CD4-positive, CD25-positive, alpha-beta regulatory T cell (primary cell): Measurements from ENCODE around the gene GLRA1. TPM values are rescaled to one million over a fixed set of nuclear protein-coding genes. Genes with fewer than 3 reads are reported as not detected.

Source experiments
- ATAC-seq, 2 donors: fragments of 150-1000 bp; cut with Tn5 transposase; one replicate each; pipeline ENCODE4 v1.10.0; 2021; ENCODE audit warnings: low read depth in 2 of 2, moderate number of reproducible peaks in 2 of 2, moderate library complexity in 1 of 2
- DNase-seq, 3 donors: peaks; one replicate each; pipeline versions ENCODE4 v3.0.0 to v3.0.0-alpha.2; 2012 to 2022; ENCODE audit warnings: mixed read lengths in 1 of 3
- H3K27ac ChIP-seq: one replicate; pipeline ENCODE4 v1.7.0; 2013; ENCODE audit warnings: mild to moderate bottlenecking, low read length; ENCODE audit not compliant: insufficient read depth, poor library complexity, severe bottlenecking
- H3K27me3 ChIP-seq: one replicate; pipeline ENCODE4 v1.7.0; 2013; ENCODE audit warnings: low read length; ENCODE audit not compliant: control insufficient read depth, insufficient read depth
- H3K36me3 ChIP-seq: one replicate; pipeline ENCODE4 v1.7.0; 2013; ENCODE audit warnings: mild to moderate bottlenecking, low read length, moderate library complexity; ENCODE audit not compliant: control insufficient read depth, insufficient read depth
- H3K4me1 ChIP-seq: 2 replicates; pipeline ENCODE4 v1.7.0; 2013; ENCODE audit warnings: mild to moderate bottlenecking, low read length; ENCODE audit not compliant: insufficient read depth, control insufficient read depth, poor library complexity, severe bottlenecking
- H3K4me3 ChIP-seq: one replicate; pipeline ENCODE4 v1.7.0; 2013; ENCODE audit warnings: low read depth, mild to moderate bottlenecking, low read length, moderate library complexity
- H3K9me3 ChIP-seq, 2 experiments: 1 replicate in 1 of 2; 2 replicates in 1 of 2; pipeline ENCODE4 v1.7.0; 2013; ENCODE audit warnings: low read length in 2 of 2, mild to moderate bottlenecking in 1 of 2, moderate library complexity in 1 of 2; ENCODE audit not compliant: control insufficient read depth in 2 of 2
- H3K27ac Mint-ChIP-seq, 3 donors: one replicate each; pipeline ENCODE4 v1.8.0; 2020 to 2022; ENCODE audit warnings: mild to moderate bottlenecking in 3 of 3, mixed read lengths in 3 of 3, moderate library complexity in 2 of 3
- H3K27me3 Mint-ChIP-seq: one replicate; pipeline ENCODE4 v1.8.0; 2022; ENCODE audit warnings: mild to moderate bottlenecking, mixed read lengths
- H3K36me3 Mint-ChIP-seq: one replicate; pipeline ENCODE4 v1.8.0; 2020; ENCODE audit warnings: mixed read lengths
- H3K4me1 Mint-ChIP-seq, 4 donors: one replicate each; pipeline ENCODE4 v1.8.0; 2020 to 2022; ENCODE audit warnings: mixed read lengths in 4 of 4, mild to moderate bottlenecking in 1 of 4
- H3K4me3 Mint-ChIP-seq, 4 donors: one replicate each; pipeline ENCODE4 v1.8.0; 2020 to 2022; ENCODE audit warnings: mild to moderate bottlenecking in 4 of 4, mixed read lengths in 4 of 4, moderate library complexity in 3 of 4
- H3K9me3 Mint-ChIP-seq, 7 donors: one replicate each; pipeline ENCODE4 v1.8.0; 2020 to 2022; ENCODE audit warnings: mixed read lengths in 7 of 7, mild to moderate bottlenecking in 3 of 7, moderate library complexity in 2 of 7
- polyA plus RNA-seq, 4 donors: library from polyadenylated mRNA; unstranded; fragments of 300-500 nt; fragmentation: Illumina TruSeq; gene quantifications; one replicate each; pipeline ENCODE4 v1.2.3, GENCODE V29; 2021
- total RNA-seq: library from RNA; stranded (reverse); gene quantifications from one replicate; pipeline ENCODE4 v1.2.3, GENCODE V29; 2022

The GLRA1 gene
- total and polyA plus RNA-seq, 5 donors from 2014 or later, result not detected

DNA sequence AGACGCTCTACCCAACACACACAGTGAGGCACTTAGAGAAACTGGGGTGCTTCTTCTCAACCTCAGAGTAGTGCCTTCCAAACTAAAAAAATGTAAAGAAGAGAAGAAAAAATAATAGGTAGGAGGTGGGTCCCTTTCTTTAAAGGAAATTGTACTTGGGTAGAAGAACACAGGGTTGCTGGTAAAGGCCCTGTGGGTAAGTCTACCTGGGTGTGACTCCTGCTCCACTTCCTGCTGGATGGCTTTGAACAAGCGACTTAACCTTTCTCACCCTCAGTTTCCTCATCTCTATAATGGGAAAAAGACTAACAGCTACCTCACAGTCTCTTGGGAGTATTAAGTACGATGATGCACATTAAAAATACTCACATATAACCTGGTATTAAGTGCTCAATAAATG is 32.1 kb upstream of the GLRA1 start:
- Histone ChIP-seq H3K27ac (no peak overlapping the region), H3K36me3 (no peaks in the 10 kb centered on the region), H3K9me3 (no peaks in the 10 kb centered on the region), H3K27me3 (no peaks in the 10 kb centered on the region), H3K4me3 (peak overlapping the region; percentile 45), H3K4me1 (peaks cover 23% of the 10 kb centered on the region)
- DNase-seq, result peak in 1 of 3 donors; percentile 64
- Mint-ChIP-seq H3K4me3 (peak overlapping the region; percentile 13 to 65 (median 50)), H3K27me3 (peaks cover 6% of the 10 kb centered on the region), H3K36me3 (no peaks in the 10 kb centered on the region), H3K9me3 (peaks cover 0 to 2% (median 0%) of the 10 kb centered on the region in 7 donors), H3K4me1 (peaks cover 24 to 63% (median 32%) of the 10 kb centered on the region in 4 donors), H3K27ac (peak overlapping the region; percentile 33 to 79 (median 60))
- peak in 1 of 2 donors; percentile 28 for ATAC-seq

DNA sequence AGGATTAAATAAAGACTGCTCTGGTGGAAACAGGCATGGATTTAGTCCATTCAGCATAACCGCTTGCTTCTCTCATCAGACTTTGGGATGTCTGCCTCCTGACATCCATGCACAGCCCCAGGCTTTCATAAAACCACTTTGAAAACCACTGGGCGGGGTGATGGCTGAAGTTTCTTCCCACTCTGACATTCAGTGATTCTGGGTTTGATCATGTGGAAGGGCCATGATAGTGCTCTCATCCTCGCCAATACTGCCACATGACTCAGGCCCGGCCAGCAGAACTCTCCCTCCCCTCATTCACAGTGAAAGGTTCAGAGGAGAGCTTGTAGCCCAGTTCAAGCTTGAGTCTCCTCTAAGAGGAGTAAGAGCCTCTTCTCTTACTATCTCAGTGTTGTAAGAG is 29.6 kb upstream of the GLRA1 start:
- Mint-ChIP-seq H3K36me3 (no peaks in the 10 kb centered on the region), H3K4me1 (peaks cover 24 to 70% (median 34%) of the 10 kb centered on the region in 4 donors), H3K27ac (peak overlapping the region in 2 of 3 donors; percentile 15 to 60), H3K9me3 (peaks cover 0 to 2% (median 0%) of the 10 kb centered on the region in 7 donors), H3K27me3 (peaks cover 1% of the 10 kb centered on the region), H3K4me3 (no peak overlapping the region)
- Histone ChIP-seq H3K4me3 (no peak overlapping the region), H3K9me3 (no peaks in the 10 kb centered on the region), H3K36me3 (no peaks in the 10 kb centered on the region), H3K27me3 (no peaks in the 10 kb centered on the region), H3K4me1 (peaks cover 23% of the 10 kb centered on the region), H3K27ac (no peak overlapping the region)
- ATAC-seq (no peak), DNase-seq (no peak)

DNA sequence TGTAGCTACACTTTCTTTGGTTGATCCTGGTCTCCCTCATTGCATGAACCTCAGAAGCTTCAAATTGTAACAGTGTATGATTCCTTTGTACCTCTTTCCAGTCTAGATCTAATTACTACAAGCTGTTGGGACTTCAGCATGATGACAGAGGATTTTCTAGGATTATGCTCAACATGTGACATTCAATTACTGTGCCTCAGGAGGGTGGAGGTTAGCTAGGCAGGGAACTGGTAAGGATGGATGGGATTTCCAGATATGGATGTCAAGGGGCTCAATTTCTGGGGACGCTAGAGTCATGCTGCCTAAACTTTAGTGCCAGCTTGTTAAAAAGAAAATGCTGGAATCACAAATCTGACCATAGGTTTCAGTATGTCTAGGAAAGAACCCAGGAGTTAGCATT is 29.2 kb upstream of the GLRA1 start:
- no peak overlapping the region for H3K4me3 Mint-ChIP-seq
- Histone ChIP-seq H3K4me1 (peaks cover 23% of the 10 kb centered on the region), H3K27ac (no peak overlapping the region), H3K27me3 (no peaks in the 10 kb centered on the region), H3K36me3 (no peaks in the 10 kb centered on the region), H3K4me3 (no peak overlapping the region), H3K9me3 (no peaks in the 10 kb centered on the region)
- no peak for ATAC-seq
- peaks cover 24 to 69% (median 32%) of the 10 kb centered on the region in 4 donors for H3K4me1 Mint-ChIP-seq
- peaks cover 0 to 2% (median 0%) of the 10 kb centered on the region in 7 donors for H3K9me3 Mint-ChIP-seq
- no peaks in the 10 kb centered on the region for H3K36me3 Mint-ChIP-seq
- H3K27me3 Mint-ChIP-seq, result no peaks in the 10 kb centered on the region
- no peak for DNase-seq
- H3K27ac Mint-ChIP-seq, result no peak overlapping the region

DNA sequence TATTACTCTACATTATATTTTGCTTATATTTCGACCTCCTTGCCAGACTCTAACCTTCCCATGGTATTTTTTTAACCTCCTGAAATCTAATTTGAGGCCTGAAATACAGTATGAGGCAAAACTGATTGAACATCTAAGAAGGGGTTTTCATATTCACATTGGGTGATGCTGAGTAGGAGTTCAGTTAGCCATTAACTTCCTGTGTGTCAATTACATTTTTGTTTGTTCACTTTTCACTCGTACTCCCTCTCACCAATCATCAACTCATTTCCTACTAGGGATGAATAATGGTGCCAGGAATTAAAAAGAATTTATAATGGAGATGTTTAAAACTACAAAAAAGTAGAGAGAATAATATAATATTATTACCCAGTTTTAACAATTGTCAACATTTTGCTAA is 27.6 kb upstream of the GLRA1 start:
- DNase-seq (no peak), ATAC-seq (no peak)
- H3K27ac ChIP-seq, result no peak overlapping the region
- Mint-ChIP-seq H3K36me3 (no peaks in the 10 kb centered on the region), H3K4me1 (peaks cover 22 to 73% (median 29%) of the 10 kb centered on the region in 4 donors), H3K27me3 (no peaks in the 10 kb centered on the region), H3K9me3 (peaks cover 0 to 2% (median 0%) of the 10 kb centered on the region in 7 donors), H3K4me3 (no peak overlapping the region), H3K27ac (no peak overlapping the region)
- no peaks in the 10 kb centered on the region for H3K36me3 ChIP-seq
- H3K9me3 ChIP-seq, result no peaks in the 10 kb centered on the region
- no peaks in the 10 kb centered on the region for H3K27me3 ChIP-seq
- peaks cover 16% of the 10 kb centered on the region for H3K4me1 ChIP-seq
- no peak overlapping the region for H3K4me3 ChIP-seq

DNA sequence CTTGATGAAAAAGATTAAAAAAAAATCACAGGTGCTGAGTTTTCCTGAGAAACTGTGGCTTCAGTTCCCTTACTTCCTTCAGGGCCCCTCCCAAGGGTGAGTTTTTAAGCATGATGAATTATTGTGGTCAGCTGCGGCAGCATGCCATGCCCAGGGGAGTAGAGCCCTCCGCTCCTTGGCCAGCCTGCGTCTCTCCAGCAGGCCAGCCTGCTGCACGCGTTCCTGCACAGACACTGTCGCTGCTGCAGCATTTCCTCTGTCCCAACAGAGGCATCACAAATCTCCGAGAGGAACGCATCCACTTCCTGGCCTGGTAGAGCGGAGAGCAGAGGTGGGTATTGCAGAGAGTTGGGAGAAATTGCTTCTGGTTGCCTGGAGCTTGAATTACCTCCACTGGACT is 26.1 kb upstream of the GLRA1 start:
- Mint-ChIP-seq H3K27ac (peak overlapping the region in 1 of 3 donors; percentile 26), H3K36me3 (no peaks in the 10 kb centered on the region), H3K9me3 (peaks cover 0 to 2% (median 0%) of the 10 kb centered on the region in 7 donors), H3K27me3 (no peaks in the 10 kb centered on the region), H3K4me3 (no peak overlapping the region), H3K4me1 (peaks cover 11 to 60% (median 19%) of the 10 kb centered on the region in 4 donors)
- Histone ChIP-seq H3K9me3 (no peaks in the 10 kb centered on the region), H3K27ac (no peak overlapping the region), H3K4me1 (peaks cover 4% of the 10 kb centered on the region), H3K4me3 (no peak overlapping the region), H3K36me3 (no peaks in the 10 kb centered on the region), H3K27me3 (no peaks in the 10 kb centered on the region)
- ATAC-seq, result no peak
- no peak for DNase-seq

DNA sequence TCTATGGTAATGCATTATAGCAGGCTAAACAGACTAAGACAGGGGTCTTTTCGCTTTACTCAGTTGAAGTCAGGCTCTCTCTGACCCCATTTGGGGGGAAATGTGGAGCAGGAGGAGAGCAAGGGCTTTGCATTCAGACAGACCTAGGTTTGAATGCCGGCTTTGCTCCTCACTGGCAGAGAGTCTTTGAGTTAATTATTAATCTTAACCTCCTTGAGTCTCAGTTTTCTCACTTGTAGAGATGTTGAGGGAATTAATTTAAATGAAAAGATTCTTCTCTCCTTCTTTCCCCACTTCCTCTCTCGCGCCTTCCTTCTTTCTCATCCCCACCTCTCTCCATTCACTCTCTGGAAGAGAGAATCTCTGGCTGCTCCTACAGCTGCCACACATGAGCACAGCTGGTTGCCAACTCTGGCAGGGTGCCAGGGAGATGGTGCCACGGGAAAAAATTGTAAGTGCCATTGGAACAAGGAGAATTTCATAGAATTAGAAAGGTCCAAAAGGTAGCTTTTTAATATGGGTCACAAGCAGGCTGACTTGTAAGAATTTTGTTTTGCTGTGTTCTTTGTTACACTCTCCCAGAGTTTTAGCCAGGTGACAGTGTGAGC is 25.2 kb upstream of the GLRA1 start:
- peaks cover 5% of the 10 kb centered on the region for H3K27me3 Mint-ChIP-seq
- H3K36me3 Mint-ChIP-seq, result no peaks in the 10 kb centered on the region
- DNase-seq (no peak), ATAC-seq (no peak)
- no peaks in the 10 kb centered on the region for H3K9me3 ChIP-seq
- no peak overlapping the region for H3K4me3 Mint-ChIP-seq
- no peaks in the 10 kb centered on the region for H3K27me3 ChIP-seq
- H3K36me3 ChIP-seq, result no peaks in the 10 kb centered on the region
- peaks cover 4% of the 10 kb centered on the region for H3K4me1 ChIP-seq
- H3K27ac Mint-ChIP-seq, result peak overlapping the region in 2 of 3 donors; percentile 56 to 71
- peaks cover 0 to 2% (median 0%) of the 10 kb centered on the region in 7 donors for H3K9me3 Mint-ChIP-seq
- H3K4me1 Mint-ChIP-seq, result peaks cover 6 to 53% (median 16%) of the 10 kb centered on the region in 4 donors
- H3K4me3 ChIP-seq, result no peak overlapping the region
- H3K27ac ChIP-seq, result no peak overlapping the region

DNA sequence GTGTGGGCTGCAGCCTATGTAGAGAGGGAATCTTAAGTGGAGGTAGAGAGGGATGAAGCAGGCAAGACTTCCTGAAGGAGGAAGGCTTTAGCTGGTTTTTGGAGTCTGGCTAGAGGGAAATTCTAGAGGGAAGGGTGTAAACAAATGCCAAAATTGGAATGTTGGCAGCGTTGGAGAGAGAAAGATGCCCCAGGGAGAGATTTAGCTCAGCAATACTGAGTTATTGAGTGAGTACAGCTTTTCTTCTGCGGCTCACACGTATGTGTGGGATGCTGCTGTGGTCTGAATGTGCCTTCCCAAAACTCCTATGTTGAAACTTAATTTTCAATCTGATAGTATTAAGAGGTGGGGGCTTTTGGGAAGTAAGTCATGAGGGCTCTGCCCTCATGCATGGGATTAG is 24.5 kb upstream of the GLRA1 start:
- Histone ChIP-seq H3K4me3 (no peak overlapping the region), H3K27me3 (no peaks in the 10 kb centered on the region), H3K9me3 (no peaks in the 10 kb centered on the region), H3K4me1 (peaks cover 4% of the 10 kb centered on the region), H3K27ac (no peak overlapping the region), H3K36me3 (no peaks in the 10 kb centered on the region)
- peaks cover 5% of the 10 kb centered on the region for H3K27me3 Mint-ChIP-seq
- H3K4me3 Mint-ChIP-seq, result peak overlapping the region in 1 of 4 donors; percentile 22
- H3K4me1 Mint-ChIP-seq, result peaks cover 6 to 46% (median 14%) of the 10 kb centered on the region in 4 donors
- peaks cover 0 to 2% (median 0%) of the 10 kb centered on the region in 7 donors for H3K9me3 Mint-ChIP-seq
- ATAC-seq (no peak), DNase-seq (no peak)
- H3K36me3 Mint-ChIP-seq, result no peaks in the 10 kb centered on the region
- no peak overlapping the region for H3K27ac Mint-ChIP-seq
